Measurements from ENCODE around the gene HTT-AS. TPM values are rescaled to one million over a fixed set of nuclear protein-coding genes. Genes with fewer than 3 reads are reported as not detected.

Gene HTT-AS
- total and polyA plus RNA-seq, 2 of the 13 experiments (the other 11 are each of a cell fraction or from before 2014, with no cell fraction given) = not detected

GRCh38 chr4:3041192-3042142 lies 32.9 kb downstream of the HTT-AS start:
- peaks cover 3 to 22% of the 10 kb centered on the region in 2 experiments; a peak in 3 of 5 replicates for H3K27me3 ChIP-seq (ENCODE audit: control insufficient read depth in 1 of 2, insufficient read depth in 2 of 2, low read length in 2 of 2)
- intact Hi-C loops (cut with micrococcal nuclease; ENCODE audit: unreplicated experiment) (no loop called here), in situ Hi-C loops (cut with HindIII; ENCODE audit: extremely low pct_ligation_motif_present, low pct_unique_long_range_greater_than_20kb) (no loop called here)
- ChIA-PET CTCF (ENCODE audit: low intra/inter-chr PET ratio, low total read pairs) (no interaction called here), POLR2A (interaction anchor here (1.1 kb wide), 1 partner anchor 31 kb away, joined by 4 read pairs; no protein-coding TSS in a partner anchor)
- H3K9ac ChIP-seq (ENCODE audit: insufficient read depth, low read depth, low read length) = peak overlapping the region; percentile 33; the same call in 1 of the 2 replicates
- H2AFZ ChIP-seq (ENCODE audit: low read length) = no peak overlapping the region
- no peaks in the 10 kb centered on the region for H3K36me3 ChIP-seq (replicated peaks in 1 of 2; ENCODE audit: control insufficient read depth in 1 of 2, insufficient read depth in 2 of 2, low read length in 2 of 2)
- H3K4me2 ChIP-seq (ENCODE audit: low read depth, low read length) = peak overlapping the region; percentile 84
- FAIRE-seq (no peak), DNase-seq (ENCODE audit: low spot score) (peak; percentile 55), ATAC-seq (peak; percentile 85)
- peaks cover 63% of the 10 kb centered on the region for H3K4me1 ChIP-seq (ENCODE audit: insufficient read depth, low read length)
- peak overlapping the region; percentile 48 to 70 (median 49) for H3K4me3 ChIP-seq (replicated peaks in 1 of 3; ENCODE audit: insufficient read depth in 1 of 3, low read depth in 2 of 3, low read length in 3 of 3)
- H3K27ac ChIP-seq (ENCODE audit: extremely low read length, insufficient read depth, low read length) = no peak overlapping the region
- no TSS peak for BruUV-seq (replicated peaks)
- H3K9me3 ChIP-seq (ENCODE audit: low read length) = no peaks in the 10 kb centered on the region
- no peaks in the 10 kb centered on the region for H3K79me2 ChIP-seq (ENCODE audit: insufficient read depth, low read length)
- H4K20me1 ChIP-seq (ENCODE audit: insufficient read depth, low read length) = no peaks in the 10 kb centered on the region
- WGBS (ENCODE audit: low lambda C conversion rate) = 14% methylated on average over 13 of the region's 57 CpGs
- TF ChIP-seq MXD1 (CRISPR knock-in tag; IDR thresholded peaks at IDR 0.05) = peak; percentile 25; the same call in 1 of the 2 replicates
- TF ChIP-seq ZNF343 (CRISPR knock-in tag; IDR thresholded peaks at IDR 0.05) = 0 out of 2 replicates have a peak, but pooled peaks have one; percentile 50
- no peak for TF ChIP-seq IRF1 (CRISPR knock-in tag; IDR thresholded peaks at IDR 0.05; ENCODE audit: low read depth)
- TF ChIP-seq TBX3 (IDR thresholded peaks at IDR 0.05; ENCODE audit: borderline replicate concordance) = no peak
- no peak for TF ChIP-seq MZF1 (CRISPR knock-in tag; IDR thresholded peaks at IDR 0.05; ENCODE audit: borderline replicate concordance)
- TF ChIP-seq REPIN1 (CRISPR knock-in tag; IDR thresholded peaks at IDR 0.05; ENCODE audit: borderline replicate concordance, low read depth) = 0 out of 2 replicates have a peak, but pooled peaks have one; percentile 25
- no peak for TF ChIP-seq ARNT2 (CRISPR knock-in tag; IDR thresholded peaks at IDR 0.05; ENCODE audit: low read depth)
- no peak for TF ChIP-seq ZNF253 (CRISPR knock-in tag; IDR thresholded peaks at IDR 0.05; ENCODE audit: borderline replicate concordance)
- no peak for TF ChIP-seq NONO (IDR thresholded peaks at IDR 0.05)
- TF ChIP-seq NONO (CRISPR knock-in tag; conservative IDR thresholded peaks at IDR 0.05) = peak; percentile 64
- peak; percentile 53; the same call in 1 of the 2 replicates for TF ChIP-seq ZNF572 (CRISPR knock-in tag; IDR thresholded peaks at IDR 0.05)
- TF ChIP-seq KAT8 (CRISPR knock-in tag; IDR thresholded peaks at IDR 0.05) = 0 out of 2 replicates have a peak, but pooled peaks have one; percentile 18
- no peak for TF ChIP-seq ZNF678 (CRISPR knock-in tag; IDR thresholded peaks at IDR 0.05)
- 0 out of 2 replicates have a peak, but pooled peaks have one; percentile 6 for TF ChIP-seq CEBPG (CRISPR knock-in tag; IDR thresholded peaks at IDR 0.05)
- peak; percentile 61 for TF ChIP-seq ARID4A (CRISPR knock-in tag; IDR thresholded peaks at IDR 0.05; ENCODE audit: borderline replicate concordance)
- no peak for TF ChIP-seq MLLT10 (CRISPR knock-in tag; IDR thresholded peaks at IDR 0.05)
- peak; percentile 20; the same call in 1 of the 2 replicates for TF ChIP-seq ZMYM3 (CRISPR knock-in tag; IDR thresholded peaks at IDR 0.05)
